AG09309 (cell line): ENCODE data around the gene TELO2.

Experiments
- DNase-seq: peaks from one replicate; pipeline ENCODE4 v3.0.0-alpha.2; 2010; ENCODE audit warnings: low read depth
- H3K4me3 ChIP-seq: 2 replicates; pipeline ENCODE4 v1.5.1; 2011; ENCODE audit warnings: mild to moderate bottlenecking, low read depth, low read length, moderate library complexity; ENCODE audit not compliant: control insufficient read depth
- CTCF ChIP-seq: IDR thresholded peaks from 2 replicates; pipeline ENCODE4 v1.5.1; 2011; ENCODE audit warnings: mild to moderate bottlenecking, low read depth, low read length, inconsistent platforms; ENCODE audit not compliant: insufficient read depth, control insufficient read depth; ENCODE audit errors: missing control alignments

TELO2 gene

GRCh38 chr16:1492923-1493745 is at the start of gene TELO2:
TSS of gene TELO2 (plus strand) at chr16:1493360. CDS start at chr16:1494282, 922 bp downstream.
- no peak for TF ChIP-seq CTCF
- peak; percentile 13 for DNase-seq
- H3K4me3 ChIP-seq = peak within 1 kb of the TSS; percentile 90

- DNase-seq = no peak
- no peak for TF ChIP-seq CTCF
- H3K4me3 ChIP-seq = no peak overlapping the region
These were observed 49.7 kb upstream of the TELO2 start for GRCh38 chr16:1443403-1443973.

- no peak for DNase-seq
- no peak for TF ChIP-seq CTCF
- no peak within 1 kb of the TSS for H3K4me3 ChIP-seq
These were observed 49.0 kb upstream of the TELO2 start, which contains the start of gene CCDC154 for GRCh38 chr16:1443980-1444729. TSS of gene CCDC154 (minus strand) at chr16:1444556. CDS start at chr16:1444322, 234 bp downstream.

- no peak for TF ChIP-seq CTCF
- no peak overlapping the region for H3K4me3 ChIP-seq
- DNase-seq = no peak
These were observed 48.2 kb upstream of the TELO2 start for GRCh38 chr16:1444730-1445517.

GRCh38 chr16:1445518-1446203 is 47.5 kb upstream of the TELO2 start:
- no peak for TF ChIP-seq CTCF
- no peak for DNase-seq
- no peak overlapping the region for H3K4me3 ChIP-seq
